PC-3 (cell line): ENCODE measurements around the gene CFTR. TPM values are rescaled to one million over a fixed set of nuclear protein-coding genes. Genes with fewer than 3 reads are reported as not detected.

Experiments
- ATAC-seq: fragments of 200-7000 bp; cut with Tn5 transposase; 2 replicates; pipeline ENCODE4 v1.9.1; 2020; ENCODE audit warnings: mild to moderate bottlenecking, moderate library complexity
- BruUV-seq: library from RNA; stranded (reverse); fragments of 400-500 nt; replicated peaks from 2 replicates; lab custom pipeline; 2021; lab: Mats Ljungman, UMichigan
- CTCF ChIA-PET: fragments of 300-600 bp; sonication (Branson Sonifier 250); formaldehyde crosslinking; loops from one replicate; lab custom pipeline; 2022; ENCODE audit warnings: antibody characterized with exemption; lab: Charles Lee
- POLR2A ChIA-PET: fragments of 300-600 bp; sonication (Branson Sonifier 250); formaldehyde crosslinking; loops from one replicate; lab custom pipeline; 2022; ENCODE audit warnings: antibody characterized with exemption; ENCODE audit not compliant: unreplicated experiment; lab: Charles Lee
- DNase-seq: peaks from one replicate; pipeline ENCODE4 v3.0.0-alpha.2; 2015
- H2AFZ ChIP-seq: fragments of 300-600 bp; sonication (generic); 2 replicates; pipeline ENCODE4 v1.6.0; 2016; ENCODE audit warnings: antibody characterized with exemption, low read length
- H3F3A ChIP-seq: fragments of 300-600 bp; sonication (generic); one replicate; pipeline ENCODE4 v1.6.0; 2017; ENCODE audit warnings: antibody characterized with exemption, low read length, control low read depth, mild to moderate bottlenecking; ENCODE audit not compliant: unreplicated experiment
- H3K27ac ChIP-seq: fragments of 300-600 bp; sonication (generic); 2 replicates; pipeline ENCODE4 v1.5.1; 2016; ENCODE audit warnings: mild to moderate bottlenecking, low read length
- H3K27me3 ChIP-seq: fragments of 300-600 bp; sonication (generic); 2 replicates; pipeline ENCODE4 v1.6.1; 2016; ENCODE audit warnings: low read length, mixed read lengths
- H3K36me3 ChIP-seq: fragments of 300-600 bp; sonication (generic); 2 replicates; pipeline ENCODE4 v1.6.1; 2016; ENCODE audit warnings: low read depth, mixed run types, low read length, mixed read lengths
- H3K4me1 ChIP-seq: fragments of 300-600 bp; sonication (generic); 2 replicates; pipeline ENCODE4 v1.5.1; 2016; ENCODE audit warnings: low read length; ENCODE audit not compliant: insufficient read depth
- H3K4me2 ChIP-seq: fragments of 300-600 bp; sonication (generic); 2 replicates; pipeline ENCODE4 v1.6.0; 2016; ENCODE audit warnings: low read length
- H3K4me3 ChIP-seq: fragments of 300-600 bp; sonication (generic); 2 replicates; pipeline ENCODE4 v1.5.1; 2016; ENCODE audit warnings: mild to moderate bottlenecking, low read length, mixed read lengths
- H3K79me2 ChIP-seq: fragments of 300-600 bp; sonication (generic); 2 replicates; pipeline ENCODE4 v1.6.1; 2017; ENCODE audit warnings: low read length, mixed read lengths
- H3K9ac ChIP-seq: fragments of 300-600 bp; sonication (generic); 2 replicates; pipeline ENCODE4 v1.6.0; 2016; ENCODE audit warnings: mild to moderate bottlenecking, low read length
- H3K9me2 ChIP-seq: fragments of 300-600 bp; sonication (generic); replicated peaks from 2 replicates; pipeline ENCODE4 v1.6.1; 2016; ENCODE audit warnings: mixed run types, low read length, mixed read lengths
- H3K9me3 ChIP-seq: fragments of 300-600 bp; sonication (generic); 2 replicates; pipeline ENCODE4 v1.6.1; 2016; ENCODE audit warnings: low read length, mixed read lengths
- H4K20me1 ChIP-seq: fragments of 300-600 bp; sonication (generic); 2 replicates; pipeline ENCODE4 v1.6.1; 2016; ENCODE audit warnings: low read length, mixed read lengths
- CTCF ChIP-seq: fragments of 300-600 bp; sonication (generic); conservative IDR thresholded peaks from 2 replicates; pipeline ENCODE4 v1.5.1; 2017; ENCODE audit warnings: antibody characterized with exemption, low read depth, mild to moderate bottlenecking, low read length
- EZH2 ChIP-seq: fragments of 300-600 bp; sonication (generic); IDR thresholded peaks from one replicate; pipeline ENCODE4 v1.6.1; 2017; ENCODE audit warnings: antibody characterized with exemption, mild to moderate bottlenecking, low read length; ENCODE audit not compliant: unreplicated experiment
- EZH2phosphoT487 ChIP-seq: fragments of 300-600 bp; sonication (generic); IDR thresholded peaks from 2 replicates; pipeline ENCODE4 v1.6.1; 2018; ENCODE audit warnings: mild to moderate bottlenecking, antibody characterized with exemption, low read length, borderline replicate concordance
- intact Hi-C: fragments of 100-400 bp; cut with micrococcal nuclease; formaldehyde crosslinking; loops from 2 replicates; pipeline ENCODE4 v1.9.0; 2023
- total RNA-seq: library from RNA; depleted of rRNA; stranded (reverse); fragments of >200 nt; gene quantifications from 2 replicates; pipeline ENCODE4 v1.2.3, GENCODE V29; 2014

The CFTR gene
- total RNA-seq, 1 experiment from 2014 or later = not detected

DNA sequence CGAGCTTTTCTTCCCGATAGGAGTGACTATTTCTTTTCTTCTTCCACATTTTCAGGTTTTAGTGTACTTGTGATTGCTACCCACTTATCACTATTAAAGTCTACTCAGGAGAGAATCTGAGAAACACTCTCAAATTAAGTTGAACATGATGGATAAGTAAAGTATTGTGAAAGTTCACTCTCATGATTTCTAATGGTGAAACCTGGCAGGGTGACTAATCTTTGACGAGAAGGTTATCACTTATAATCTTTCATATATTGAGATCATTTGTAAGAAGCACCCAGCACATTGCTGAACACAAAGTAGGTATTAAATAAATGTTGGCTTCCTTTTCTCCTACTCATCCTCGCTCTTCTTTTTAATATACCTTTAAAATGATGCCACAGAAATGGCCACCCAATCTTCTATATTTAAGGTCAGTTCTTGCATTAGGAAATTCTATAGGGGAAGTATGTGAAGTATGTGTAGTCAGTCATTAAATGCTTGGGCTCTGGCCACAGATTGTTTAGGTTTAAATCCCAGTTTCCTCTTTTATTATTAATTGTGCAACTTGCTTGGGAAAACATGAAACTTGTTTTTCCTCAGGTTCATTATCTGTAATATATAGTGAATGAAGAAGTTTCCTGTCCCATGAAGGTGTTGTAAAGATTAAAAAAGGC, 3.1 kb upstream of the CFTR start:
- ChIA-PET POLR2A (no interaction called here), CTCF (interaction anchor here (0.6 kb wide), 1 partner anchor 19 kb away, joined by 3 read pairs; no protein-coding TSS in a partner anchor)
- H3K36me3 ChIP-seq = no peaks in the 10 kb centered on the region
- no peaks in the 10 kb centered on the region for H3K79me2 ChIP-seq
- no peak for DNase-seq
- TF ChIP-seq EZH2phosphoT487 (no peak), CTCF (no peak), EZH2 (no peak)
- H2AFZ ChIP-seq = no peak overlapping the region
- no TSS peak for BruUV-seq
- no peaks in the 10 kb centered on the region for H4K20me1 ChIP-seq
- peaks cover 46% of the 10 kb centered on the region for H3K27me3 ChIP-seq
- H3F3A ChIP-seq = no peaks in the 10 kb centered on the region
- H3K4me1 ChIP-seq = no peaks in the 10 kb centered on the region
- H3K4me2 ChIP-seq = no peak overlapping the region
- intact Hi-C loops = no loop called here
- no peak overlapping the region for H3K9ac ChIP-seq
- H3K9me3 ChIP-seq = no peaks in the 10 kb centered on the region
- H3K27ac ChIP-seq = no peak overlapping the region
- no peaks in the 10 kb centered on the region for H3K9me2 ChIP-seq
- no peak overlapping the region for H3K4me3 ChIP-seq
- ATAC-seq = no peak

DNA sequence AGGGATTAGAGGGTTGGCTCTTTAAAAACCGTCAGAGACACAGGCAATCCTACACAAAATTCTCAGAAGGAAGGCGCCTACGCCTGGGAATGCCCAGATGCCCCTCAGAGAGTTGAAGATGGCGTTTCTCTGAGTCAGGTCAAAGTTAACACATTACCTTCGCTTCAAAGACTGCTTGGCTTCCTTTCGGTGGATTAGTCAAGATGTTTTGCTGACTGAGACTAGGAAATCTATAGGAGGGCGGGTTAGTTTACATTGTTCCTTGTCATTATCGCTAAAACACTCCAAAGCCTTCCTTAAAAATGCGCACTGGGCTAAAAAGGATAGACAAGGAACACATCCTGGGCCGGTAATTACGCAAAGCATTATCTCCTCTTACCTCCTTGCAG, 995 bp upstream of the CFTR start:
- H3K4me1 ChIP-seq = no peaks in the 10 kb centered on the region
- H3K79me2 ChIP-seq = no peaks in the 10 kb centered on the region
- no peak overlapping the region for H3K27ac ChIP-seq
- H3F3A ChIP-seq = no peaks in the 10 kb centered on the region
- intact Hi-C loops = no loop called here
- H3K9me3 ChIP-seq = no peaks in the 10 kb centered on the region
- H3K4me3 ChIP-seq = no peak overlapping the region
- TF ChIP-seq CTCF (no peak), EZH2 (no peak), EZH2phosphoT487 (no peak)
- BruUV-seq = no TSS peak
- no peak overlapping the region for H3K4me2 ChIP-seq
- H4K20me1 ChIP-seq = no peaks in the 10 kb centered on the region
- no peak for DNase-seq
- no peak overlapping the region for H3K9ac ChIP-seq
- H3K9me2 ChIP-seq = no peaks in the 10 kb centered on the region
- CTCF ChIA-PET = no interaction called here
- H3K36me3 ChIP-seq = no peaks in the 10 kb centered on the region
- ATAC-seq = no peak
- H2AFZ ChIP-seq = no peak overlapping the region
- POLR2A ChIA-PET = no interaction called here
- peaks cover 45% of the 10 kb centered on the region for H3K27me3 ChIP-seq

- Histone ChIP-seq H3K9me2 (no peaks in the 10 kb centered on the region), H3K4me1 (no peaks in the 10 kb centered on the region), H3K36me3 (no peaks in the 10 kb centered on the region), H3K4me2 (no peak overlapping the region), H3K9me3 (no peaks in the 10 kb centered on the region), H3K27ac (no peak overlapping the region), H3K27me3 (peaks cover 39% of the 10 kb centered on the region), H3K9ac (no peak overlapping the region), H4K20me1 (no peaks in the 10 kb centered on the region), H3F3A (no peaks in the 10 kb centered on the region), H3K4me3 (no peak overlapping the region), H2AFZ (no peak overlapping the region), H3K79me2 (no peaks in the 10 kb centered on the region)
- intact Hi-C loops = no loop called here
- ChIA-PET POLR2A (no interaction called here), CTCF (no interaction called here)
- ATAC-seq (no peak), DNase-seq (no peak)
- TF ChIP-seq EZH2 (no peak), EZH2phosphoT487 (no peak), CTCF (no peak)
- BruUV-seq = no TSS peak
These were observed 184 bp downstream of the CFTR start for GRCh38 chr7:117480055-117480362.
